Adrenal gland (tissue), 5 donors: ENCODE data around the gene DBR1.

ENCODE experiments used
- CTCF ChIP-seq, 6 experiments: fragments of 450-650 bp in 4 of 6; fragments of 200-600 bp in 2 of 6; sonication (generic) in 1 of 6; IDR thresholded peaks; 1 replicate in 5 of 6; 2 replicates in 1 of 6; pipeline versions ENCODE4 v1.5.1 to v1.8.0; 2016 to 2021; ENCODE audit warnings: antibody characterized with exemption in 6 of 6, mild to moderate bottlenecking in 2 of 6, moderate library complexity in 1 of 6
- POLR2A ChIP-seq, 2 donors: fragments of 450-650 bp; IDR thresholded peaks; one replicate each; pipeline ENCODE4 v1.6.1; 2017; ENCODE audit warnings: antibody characterized with exemption in 2 of 2, mild to moderate bottlenecking in 2 of 2, moderate library complexity in 1 of 2
- donor health status: DM: no; HTN: no; CAD: no.

- TF ChIP-seq CTCF (IDR thresholded peaks at IDR 0.05) (no peak), POLR2A (IDR thresholded peaks at IDR 0.05) (no peak)
These were observed 47.6 kb upstream of the DBR1 start for GRCh38 chr3:138222131-138222941.
